ENCODE data around the gene KDSR.

Gene KDSR

GRCh38 chr18:63287691-63288220 is 79.2 kb downstream of the KDSR start:
- Histone ChIP-seq H3K9ac (ENCODE audit: low read length) (no peak overlapping the region), H3K9me3 (ENCODE audit: control insufficient read depth, low read length) (no peaks in the 10 kb centered on the region), H3K4me1 (ENCODE audit: control insufficient read depth, insufficient read depth, low read length) (no peaks in the 10 kb centered on the region), H3K4me3 (ENCODE audit: low read length) (no peak overlapping the region), H3K36me3 (ENCODE audit: control insufficient read depth, insufficient read depth, low read length, severe bottlenecking) (no peaks in the 10 kb centered on the region), H3K27me3 (replicated peaks; ENCODE audit: control insufficient read depth, insufficient read depth, low read length) (no peaks in the 10 kb centered on the region)
- DNase-seq (ENCODE audit: low read depth): no peak

- Histone ChIP-seq H3K4me1 (ENCODE audit: control insufficient read depth, insufficient read depth, low read length) (no peaks in the 10 kb centered on the region), H3K9me3 (ENCODE audit: control insufficient read depth, low read length) (no peaks in the 10 kb centered on the region), H3K4me3 (ENCODE audit: low read length) (no peak overlapping the region), H3K36me3 (ENCODE audit: control insufficient read depth, insufficient read depth, low read length, severe bottlenecking) (no peaks in the 10 kb centered on the region), H3K9ac (ENCODE audit: low read length) (no peak overlapping the region), H3K27me3 (replicated peaks; ENCODE audit: control insufficient read depth, insufficient read depth, low read length) (no peaks in the 10 kb centered on the region)
- DNase-seq (ENCODE audit: low read depth): no peak
Measured at GRCh38 chr18:63286926-63287325, 80.1 kb downstream of the KDSR start.

GRCh38 chr18:63284827-63285733 is 81.9 kb downstream of the KDSR start:
- no peaks in the 10 kb centered on the region for H3K27me3 ChIP-seq (replicated peaks; ENCODE audit: control insufficient read depth, insufficient read depth, low read length)
- no peak overlapping the region for H3K4me3 ChIP-seq (ENCODE audit: low read length)

GRCh38 chr18:63284173-63284799 is 82.7 kb downstream of the KDSR start:
- H3K27me3 ChIP-seq (replicated peaks; ENCODE audit: control insufficient read depth, insufficient read depth, low read length): no peaks in the 10 kb centered on the region
- no peaks in the 10 kb centered on the region for H3K9me3 ChIP-seq (ENCODE audit: control insufficient read depth, low read length)
- peaks cover 5% of the 10 kb centered on the region for H3K36me3 ChIP-seq (ENCODE audit: control insufficient read depth, insufficient read depth, low read length, severe bottlenecking)
- DNase-seq (ENCODE audit: low read depth): no peak
- H3K4me1 ChIP-seq (ENCODE audit: control insufficient read depth, insufficient read depth, low read length): no peaks in the 10 kb centered on the region
- no peak overlapping the region for H3K9ac ChIP-seq (ENCODE audit: low read length)
- no peak overlapping the region for H3K4me3 ChIP-seq (ENCODE audit: low read length)

More at GRCh38 chr18:63284827-63285733, 81.9 kb downstream of the KDSR start:
- no peak for DNase-seq (ENCODE audit: low read depth)
- no peaks in the 10 kb centered on the region for H3K4me1 ChIP-seq (ENCODE audit: control insufficient read depth, insufficient read depth, low read length)
- no peaks in the 10 kb centered on the region for H3K9me3 ChIP-seq (ENCODE audit: control insufficient read depth, low read length)
- peaks cover 5% of the 10 kb centered on the region for H3K36me3 ChIP-seq (ENCODE audit: control insufficient read depth, insufficient read depth, low read length, severe bottlenecking)
- no peak overlapping the region for H3K9ac ChIP-seq (ENCODE audit: low read length)

GRCh38 chr18:63283305-63284094 is 83.5 kb downstream of the KDSR start:
- no peaks in the 10 kb centered on the region for H3K4me1 ChIP-seq (ENCODE audit: control insufficient read depth, insufficient read depth, low read length)
- H3K9ac ChIP-seq (ENCODE audit: low read length): no peak overlapping the region
- no peak overlapping the region for H3K4me3 ChIP-seq (ENCODE audit: low read length)
- H3K9me3 ChIP-seq (ENCODE audit: control insufficient read depth, low read length): no peaks in the 10 kb centered on the region
- peaks cover 5% of the 10 kb centered on the region for H3K36me3 ChIP-seq (ENCODE audit: control insufficient read depth, insufficient read depth, low read length, severe bottlenecking)
- no peak for DNase-seq (ENCODE audit: low read depth)
- H3K27me3 ChIP-seq (replicated peaks; ENCODE audit: control insufficient read depth, insufficient read depth, low read length): no peaks in the 10 kb centered on the region

GRCh38 chr18:63282793-63283192 is 84.2 kb downstream of the KDSR start:
- H3K36me3 ChIP-seq (ENCODE audit: control insufficient read depth, insufficient read depth, low read length, severe bottlenecking): peaks cover 5% of the 10 kb centered on the region
- H3K4me1 ChIP-seq (ENCODE audit: control insufficient read depth, insufficient read depth, low read length): no peaks in the 10 kb centered on the region
- H3K4me3 ChIP-seq (ENCODE audit: low read length): no peak overlapping the region
- no peaks in the 10 kb centered on the region for H3K9me3 ChIP-seq (ENCODE audit: control insufficient read depth, low read length)
- DNase-seq (ENCODE audit: low read depth): no peak
- H3K27me3 ChIP-seq (replicated peaks; ENCODE audit: control insufficient read depth, insufficient read depth, low read length): no peaks in the 10 kb centered on the region
- H3K9ac ChIP-seq (ENCODE audit: low read length): no peak overlapping the region
